ENCODE data around the gene ULBP1. TPM values are rescaled to one million over a fixed set of nuclear protein-coding genes. Genes with fewer than 3 reads are reported as not detected.

Gene ULBP1, protein sequence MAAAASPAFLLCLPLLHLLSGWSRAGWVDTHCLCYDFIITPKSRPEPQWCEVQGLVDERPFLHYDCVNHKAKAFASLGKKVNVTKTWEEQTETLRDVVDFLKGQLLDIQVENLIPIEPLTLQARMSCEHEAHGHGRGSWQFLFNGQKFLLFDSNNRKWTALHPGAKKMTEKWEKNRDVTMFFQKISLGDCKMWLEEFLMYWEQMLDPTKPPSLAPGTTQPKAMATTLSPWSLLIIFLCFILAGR
- total RNA-seq, result 0.43 and 1.1 TPM in 2 replicates

DNA sequence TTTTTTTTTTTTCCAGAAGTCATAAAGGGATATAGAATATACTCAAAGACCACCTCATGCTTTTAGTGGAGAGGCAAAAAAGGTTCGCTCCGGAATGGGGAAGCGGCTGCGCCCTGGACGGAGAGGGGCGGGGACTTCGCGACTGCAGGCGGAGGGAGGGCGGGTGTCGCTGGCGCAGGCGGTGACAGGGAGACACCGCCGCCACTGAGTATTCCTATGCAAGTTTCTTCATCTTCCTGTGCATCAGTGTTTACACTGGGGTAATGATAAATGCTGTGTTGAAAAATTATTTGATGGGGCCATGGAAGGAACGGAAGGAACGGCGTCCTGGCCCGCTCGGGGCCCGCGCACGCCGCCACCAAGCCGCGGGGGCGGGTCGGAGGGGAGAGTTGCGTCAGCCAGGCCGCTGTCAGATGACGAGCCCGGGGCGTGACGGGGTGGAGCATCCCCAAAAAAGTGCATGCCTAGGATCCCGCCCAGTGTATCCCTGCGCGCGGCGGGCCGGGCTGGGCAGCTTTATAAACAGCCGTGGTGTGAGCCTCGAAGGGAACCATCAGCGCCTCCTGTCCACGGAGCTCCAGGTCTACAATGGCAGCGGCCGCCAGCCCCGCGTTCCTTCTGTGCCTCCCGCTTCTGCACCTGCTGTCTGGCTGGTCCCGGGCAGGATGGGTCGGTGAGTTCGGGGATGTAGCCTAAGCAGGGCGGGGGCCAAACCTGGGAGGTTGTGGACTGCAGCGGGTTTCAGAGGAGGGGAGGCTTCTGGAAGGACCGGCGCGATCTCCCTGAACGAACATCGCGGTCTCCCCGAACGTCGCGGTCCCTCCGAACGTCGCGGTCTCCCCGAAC is at the start of gene ULBP1:
ULBP1 (plus strand) TSS at position 482 of the 846 bp plus-strand sequence; CDS start at position 589, 107 bp downstream.

DNA sequence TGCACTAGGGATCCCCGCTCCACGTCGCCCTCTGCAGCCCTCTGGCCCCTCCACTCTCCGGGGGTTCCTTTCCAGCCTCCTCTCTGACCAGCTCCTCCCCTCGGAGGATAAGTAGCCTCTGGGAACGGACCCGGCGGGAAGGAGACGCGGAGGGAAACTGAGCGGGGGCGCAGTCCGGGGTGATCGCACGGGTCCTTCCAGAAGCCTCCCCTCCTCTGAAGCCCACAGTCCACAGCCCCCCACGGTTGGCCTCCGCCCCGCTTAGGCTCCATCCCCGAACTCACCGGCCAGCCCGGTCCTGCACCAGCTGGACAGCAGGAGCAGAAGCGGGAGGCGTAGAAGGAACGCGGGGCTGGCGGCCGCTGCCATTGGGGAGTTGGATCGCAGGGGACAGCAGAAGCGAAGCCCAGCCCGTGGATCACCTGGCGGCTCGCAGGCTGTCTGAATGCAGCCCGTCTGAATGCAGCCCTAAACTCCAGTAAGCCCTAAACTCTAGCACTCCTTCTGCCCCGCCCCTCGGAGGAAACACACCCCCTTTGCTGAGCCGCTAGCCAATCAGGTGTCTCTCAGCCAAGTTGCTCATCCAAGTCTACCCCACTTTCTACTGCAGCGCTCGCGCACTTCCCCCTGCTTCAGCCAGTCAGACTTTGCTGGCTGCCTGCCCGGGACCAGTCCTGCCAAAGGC is 41.0 kb upstream of the ULBP1 start, which contains the start of gene RAET1G:
RAET1G (minus strand) TSS at position 480 of the 685 bp plus-strand sequence; CDS start at position 369, 111 bp downstream.

DNA sequence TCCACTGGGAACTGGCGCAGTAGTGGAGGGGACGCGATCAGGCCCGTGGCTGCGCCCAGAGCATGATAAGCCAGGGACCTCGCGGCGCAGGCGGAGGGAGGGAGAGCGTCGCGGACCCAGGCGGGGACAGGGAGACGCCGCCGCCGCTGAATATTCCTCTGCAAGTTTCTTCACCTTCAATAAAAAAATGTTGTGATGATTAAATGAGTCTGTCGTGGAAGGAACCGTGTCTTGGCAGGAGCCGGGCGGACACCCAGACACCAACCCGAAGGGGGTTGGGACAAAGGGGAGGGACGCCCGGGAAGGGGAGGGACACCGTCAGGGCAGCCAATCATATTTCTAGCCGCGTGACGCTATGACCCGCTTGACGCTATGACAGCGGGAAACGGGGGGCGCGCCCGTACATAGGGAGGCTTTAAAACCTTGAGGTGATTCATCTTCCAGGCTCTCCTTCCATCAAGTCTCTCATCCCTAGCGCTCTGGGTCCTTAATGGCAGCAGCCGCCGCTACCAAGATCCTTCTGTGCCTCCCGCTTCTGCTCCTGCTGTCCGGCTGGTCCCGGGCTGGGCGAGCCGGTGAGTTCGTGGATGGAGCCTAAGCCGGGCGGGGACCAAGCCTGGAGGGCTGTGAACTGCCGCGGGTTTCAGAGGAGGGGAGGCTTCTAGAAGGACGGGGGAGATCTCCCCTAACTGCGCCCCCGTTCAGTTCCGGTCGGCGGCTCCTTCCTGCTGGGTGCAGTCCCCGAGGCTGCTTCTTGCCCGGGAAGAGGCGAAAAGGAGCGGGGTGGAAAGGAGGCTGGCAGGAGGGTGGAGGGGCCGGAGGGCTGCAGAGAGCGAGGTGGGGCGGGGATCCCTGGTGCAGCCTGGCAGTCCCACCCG is 21.9 kb upstream of the ULBP1 start, which contains the start of gene ULBP2:
ULBP2 (plus strand) TSS at position 432 of the 878 bp plus-strand sequence; CDS start at position 491, 59 bp downstream.

Other genes with a start within 250 kb of the ULBP1 start
- gene LATS1, start 245.8 kb upstream of the ULBP1 start, total RNA-seq, result 34.8 and 35.3 TPM in 2 replicates
- 54.3 and 68.4 TPM in 2 replicates for gene NUP43, start 217.4 kb upstream of the ULBP1 start, total RNA-seq
- 179 and 190 TPM in 2 replicates for gene PCMT1, start 214.2 kb upstream of the ULBP1 start, total RNA-seq
- gene LRP11, start 99.6 kb upstream of the ULBP1 start, total RNA-seq, result 20.6 and 24.7 TPM in 2 replicates
- 0.43 TPM in 1 of 2 replicates, not detected in the other for gene RAET1E, start 65.8 kb upstream of the ULBP1 start, total RNA-seq
- 0.27 and 0.43 TPM in 2 replicates for gene RAET1G, start 40.8 kb upstream of the ULBP1 start, total RNA-seq
- gene ULBP2, start 21.9 kb upstream of the ULBP1 start, total RNA-seq, result 6.5 TPM in 2 replicates
- gene RAET1L, start 61.6 kb downstream of the ULBP1 start, total RNA-seq, result not detected in 2 replicates
- gene ULBP3, start 105.2 kb downstream of the ULBP1 start, total RNA-seq, result 19.4 and 24.5 TPM in 2 replicates
- not detected in 2 replicates for gene PPP1R14C, start 179.1 kb downstream of the ULBP1 start, total RNA-seq